Chondrocyte (in vitro differentiated cells): ENCODE results near the gene USF3. TPM values are rescaled to one million over a fixed set of nuclear protein-coding genes. Genes with fewer than 3 reads are reported as not detected.

Experiments
- DNase-seq: peaks from one replicate; pipeline ENCODE4 v3.0.0; 2021; ENCODE audit warnings: mixed read lengths, low spot score
- H3K27ac Mint-ChIP-seq: one replicate; pipeline ENCODE4 v1.8.0; 2021; ENCODE audit warnings: mild to moderate bottlenecking, moderate library complexity, mixed read lengths; ENCODE audit not compliant: unreplicated experiment
- H3K27me3 Mint-ChIP-seq: 2 replicates; pipeline ENCODE4 v1.8.0; 2021; ENCODE audit warnings: low read depth, mixed read lengths
- H3K36me3 Mint-ChIP-seq: 2 replicates; pipeline ENCODE4 v1.8.0; 2021; ENCODE audit warnings: low read depth, mixed read lengths
- H3K4me1 Mint-ChIP-seq: 2 replicates; pipeline ENCODE4 v1.8.0; 2021; ENCODE audit warnings: low read depth, mild to moderate bottlenecking, mixed read lengths
- H3K4me3 Mint-ChIP-seq: one replicate; pipeline ENCODE4 v1.8.0; 2021; ENCODE audit warnings: mild to moderate bottlenecking, moderate library complexity, mixed read lengths; ENCODE audit not compliant: unreplicated experiment
- H3K9me3 Mint-ChIP-seq: 2 replicates; pipeline ENCODE4 v1.8.0; 2021; ENCODE audit warnings: low read depth, mixed read lengths
- CTCF ChIP-seq: fragments of 200-600 bp; sonication (generic); IDR thresholded peaks from 2 replicates; pipeline ENCODE4 v1.5.0; 2021; ENCODE audit warnings: antibody characterized with exemption, mild to moderate bottlenecking, moderate library complexity
- total RNA-seq: library from RNA; stranded (reverse); gene quantifications from 3 replicates; pipeline ENCODE4 v1.2.1, GENCODE V29; 2021

Gene USF3
- total RNA-seq, 1 donor from 2014 or later = 9.0 TPM

GRCh38 chr3:113685956-113686721 is 10.3 kb downstream of the USF3 start:
- peaks cover 6% of the 10 kb centered on the region for H3K36me3 Mint-ChIP-seq
- no peak overlapping the region for H3K4me3 Mint-ChIP-seq
- H3K4me1 Mint-ChIP-seq = peaks cover 15% of the 10 kb centered on the region
- no peak for TF ChIP-seq CTCF
- DNase-seq = no peak
- H3K9me3 Mint-ChIP-seq = peaks cover 18% of the 10 kb centered on the region
- no peak overlapping the region for H3K27ac Mint-ChIP-seq
- no peaks in the 10 kb centered on the region for H3K27me3 Mint-ChIP-seq

GRCh38 chr3:113685124-113685523 is 11.3 kb downstream of the USF3 start:
- Mint-ChIP-seq H3K4me3 (no peak overlapping the region), H3K9me3 (peaks cover 18% of the 10 kb centered on the region), H3K27ac (no peak overlapping the region)

GRCh38 chr3:113684271-113684819 is 12.1 kb downstream of the USF3 start:
- H3K36me3 Mint-ChIP-seq = peaks cover 6% of the 10 kb centered on the region
- H3K4me1 Mint-ChIP-seq = peaks cover 15% of the 10 kb centered on the region
- H3K4me3 Mint-ChIP-seq = no peak overlapping the region
- H3K27me3 Mint-ChIP-seq = no peaks in the 10 kb centered on the region
- H3K9me3 Mint-ChIP-seq = peaks cover 18% of the 10 kb centered on the region
- TF ChIP-seq CTCF = no peak
- no peak overlapping the region for H3K27ac Mint-ChIP-seq
- DNase-seq = no peak

More at GRCh38 chr3:113685124-113685523, 11.3 kb downstream of the USF3 start:
- Mint-ChIP-seq H3K36me3 (peaks cover 6% of the 10 kb centered on the region), H3K27me3 (no peaks in the 10 kb centered on the region), H3K4me1 (peaks cover 15% of the 10 kb centered on the region)
- DNase-seq = no peak
- TF ChIP-seq CTCF = no peak

- Mint-ChIP-seq H3K36me3 (peaks cover 12% of the 10 kb centered on the region), H3K27me3 (no peaks in the 10 kb centered on the region), H3K4me3 (no peak overlapping the region), H3K27ac (peak overlapping the region; percentile 22), H3K4me1 (no peaks in the 10 kb centered on the region), H3K9me3 (peaks cover 4% of the 10 kb centered on the region)
- DNase-seq = no peak
- no peak for TF ChIP-seq CTCF
Observed at GRCh38 chr3:113678773-113679172, 17.7 kb downstream of the USF3 start.

GRCh38 chr3:113677737-113678136 is 18.7 kb downstream of the USF3 start:
- Mint-ChIP-seq H3K27ac (no peak overlapping the region), H3K27me3 (no peaks in the 10 kb centered on the region), H3K4me3 (no peak overlapping the region), H3K9me3 (no peaks in the 10 kb centered on the region), H3K4me1 (no peaks in the 10 kb centered on the region), H3K36me3 (peaks cover 13% of the 10 kb centered on the region)
- no peak for DNase-seq
- no peak for TF ChIP-seq CTCF
